ENCODE measurements around the gene REV1. TPM values are rescaled to one million over a fixed set of nuclear protein-coding genes. Genes with fewer than 3 reads are reported as not detected.

The REV1 gene
- total RNA-seq, 1 experiment from 2014 or later: 34.3 TPM

DNA sequence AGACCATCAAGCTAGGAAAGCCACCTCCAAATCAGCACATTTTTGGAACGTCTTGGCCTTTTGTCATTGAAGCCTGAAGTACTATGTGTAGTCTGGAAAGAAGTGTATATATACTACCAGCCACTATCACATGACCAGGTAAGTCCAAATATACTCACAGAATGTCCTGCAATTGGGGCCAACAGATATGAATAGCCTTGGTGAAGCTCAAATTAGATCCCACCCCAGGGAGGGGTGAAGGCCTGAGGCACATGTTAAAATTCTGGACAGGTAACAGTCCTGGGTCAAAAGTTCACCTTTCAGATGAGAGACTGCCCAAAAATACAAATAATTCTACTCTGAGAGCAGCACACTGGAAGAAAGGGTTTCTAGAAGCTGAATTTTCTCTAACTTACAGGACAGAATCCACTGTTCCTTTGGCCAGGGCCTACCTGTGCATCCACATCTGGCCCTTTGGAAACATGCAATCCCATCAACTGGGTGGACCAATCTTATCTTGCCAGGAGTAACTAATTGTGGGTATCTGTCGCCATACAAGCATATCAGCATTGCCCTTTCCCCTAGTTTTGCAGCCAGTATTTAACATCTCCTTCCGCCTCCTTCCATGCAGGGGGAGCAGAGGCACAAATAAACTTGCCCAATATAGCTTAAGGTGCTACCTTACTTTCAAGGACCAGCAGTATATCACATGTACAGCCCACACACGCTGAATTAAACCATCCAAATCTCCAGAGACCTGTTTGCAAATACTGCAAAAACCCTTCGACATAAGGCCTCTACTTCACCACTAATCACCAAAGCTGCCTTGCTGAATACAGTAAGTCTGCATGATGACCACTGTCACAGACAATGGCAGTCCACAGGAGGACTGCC is 84.8 kb downstream of the REV1 start:
- Histone ChIP-seq H3K9me3 (ENCODE audit: control insufficient read depth in 1 of 2, insufficient read depth in 1 of 2, low read depth in 1 of 2, low read length in 2 of 2) (no peaks in the 10 kb centered on the region), H3K9ac (ENCODE audit: low read length) (no peak overlapping the region), H3K27ac (ENCODE audit: low read depth, low read length) (no peak overlapping the region), H4K20me1 (ENCODE audit: insufficient read depth) (no peaks in the 10 kb centered on the region), H2AFZ (ENCODE audit: low read depth, low read length, poor library complexity, severe bottlenecking) (no peak overlapping the region), H3K9me2 (ENCODE audit: insufficient read depth) (no peaks in the 10 kb centered on the region), H3K27me3 (ENCODE audit: insufficient read depth, low read length) (no peaks in the 10 kb centered on the region), H3K4me2 (ENCODE audit: low read length) (no peak overlapping the region), H3K4me1 (ENCODE audit: control insufficient read depth in 1 of 2, insufficient read depth in 2 of 2, low read length in 2 of 2) (peaks cover 0 to 6% of the 10 kb centered on the region in 2 experiments; a peak in 1 of 4 replicates), H3K36me3 (ENCODE audit: control insufficient read depth in 1 of 2, insufficient read depth in 2 of 2, low read length in 2 of 2) (peaks cover 30 to 45% of the 10 kb centered on the region in 2 experiments; a peak in 3 of 4 replicates), H3K79me2 (ENCODE audit: insufficient read depth, low read length) (no peaks in the 10 kb centered on the region; the same call in 1 of the 2 replicates), H3K4me3 (replicated peaks in 1 of 2; ENCODE audit: low read depth in 1 of 2, low read length in 2 of 2) (no peak overlapping the region)
- ChIA-PET POLR2A (no interaction called here), RAD21 (ENCODE audit: low non-redundant PET in 1 of 2, low total read pairs in 2 of 2, uncharacterized antibody in 2 of 2, unreplicated experiment in 2 of 2) (no interaction called here), CTCF (no interaction called here)
- DNase-seq (ENCODE audit: low read depth, low spot score) (no peak), ATAC-seq (no peak)
- TF ChIP-seq EZH2phosphoT487 (IDR thresholded peaks at IDR 0.05; ENCODE audit: borderline replicate concordance) (no peak), POLR2AphosphoS5 (IDR thresholded peaks at IDR 0.05; ENCODE audit: low read depth, low read length) (no peak), RAD21 (IDR thresholded peaks at IDR 0.05; ENCODE audit: low read depth) (no peak), YY1 (IDR thresholded peaks at IDR 0.05; ENCODE audit: extremely low read depth, insufficient replicate concordance, low read depth, low read length) (no peak), CBX3 (IDR thresholded peaks at IDR 0.05; ENCODE audit: low read depth) (no peak), SP1 (IDR thresholded peaks at IDR 0.05; ENCODE audit: low read depth) (no peak), EZH2 (IDR thresholded peaks at IDR 0.05) (no peak), JUND (IDR thresholded peaks at IDR 0.05) (no peak), ZNF274 (IDR thresholded peaks at IDR 0.05; ENCODE audit: low read depth, low read length) (no peak), EGR1 (IDR thresholded peaks at IDR 0.05; ENCODE audit: low read depth) (no peak), CTCF (IDR thresholded peaks at IDR 0.05 in 2 of 3, conservative IDR thresholded peaks at IDR 0.05 in 1 of 3; ENCODE audit: borderline replicate concordance in 1 of 3, insufficient read depth in 1 of 3, low read depth in 2 of 3, low read length in 2 of 3) (no peak), CEBPB (IDR thresholded peaks at IDR 0.05; ENCODE audit: low read depth) (no peak), SIN3A (IDR thresholded peaks at IDR 0.05; ENCODE audit: low read depth) (no peak), ELF1 (IDR thresholded peaks at IDR 0.05; ENCODE audit: borderline replicate concordance, low read depth) (no peak), TCF7L2 (IDR thresholded peaks at IDR 0.05; ENCODE audit: borderline replicate concordance, extremely low read depth, insufficient read depth, insufficient read length) (no peak), SRF (IDR thresholded peaks at IDR 0.05; ENCODE audit: low read depth) (no peak), ZBTB33 (IDR thresholded peaks at IDR 0.05; ENCODE audit: extremely low read depth, insufficient replicate concordance, low read length) (no peak)
- intact Hi-C loops (cut with micrococcal nuclease): no loop called here
- BruUV-seq (replicated peaks): no TSS peak
